Measurements from ENCODE around the gene ID2. TPM values are rescaled to one million over a fixed set of nuclear protein-coding genes. Genes with fewer than 3 reads are reported as not detected.

Gene ID2
- total RNA-seq, result 0.86 and 5.5 TPM in 2 replicates

GRCh38 chr2:8681786-8682692 is at the start of gene ID2:
Gene ID2, plus strand, starts transcription at chr2:8682056. Its CDS starts 110 bp downstream, at chr2:8682166.

Other genes starting within 250 kb of the ID2 start
- 18.4 and 22.0 TPM in 2 replicates for gene KIDINS220, start 155.6 kb downstream of the ID2 start, total RNA-seq

Measured in hair follicular keratinocyte (primary cell).